Osteocyte (in vitro differentiated cells): Measurements from ENCODE around the gene RAB35. TPM values are rescaled to one million over a fixed set of nuclear protein-coding genes. Genes with fewer than 3 reads are reported as not detected.

Experiments
- DNase-seq: peaks from one replicate; pipeline ENCODE4 v3.0.0; 2021; ENCODE audit warnings: mixed read lengths; ENCODE audit not compliant: unreplicated experiment; ENCODE audit errors: extremely low spot score
- H3K27ac Mint-ChIP-seq: one replicate; pipeline ENCODE4 v1.8.0; 2021; ENCODE audit warnings: mild to moderate bottlenecking, mixed read lengths; ENCODE audit not compliant: unreplicated experiment
- H3K27me3 Mint-ChIP-seq: one replicate; pipeline ENCODE4 v1.8.0; 2021; ENCODE audit warnings: mixed read lengths; ENCODE audit not compliant: unreplicated experiment
- H3K36me3 Mint-ChIP-seq: one replicate; pipeline ENCODE4 v1.8.0; 2021; ENCODE audit warnings: mixed read lengths; ENCODE audit not compliant: unreplicated experiment
- H3K4me1 Mint-ChIP-seq: one replicate; pipeline ENCODE4 v1.8.0; 2021; ENCODE audit warnings: mixed read lengths; ENCODE audit not compliant: unreplicated experiment
- H3K4me3 Mint-ChIP-seq: one replicate; pipeline ENCODE4 v1.8.0; 2021; ENCODE audit warnings: mild to moderate bottlenecking, moderate library complexity, mixed read lengths; ENCODE audit not compliant: unreplicated experiment
- H3K9me3 Mint-ChIP-seq: one replicate; pipeline ENCODE4 v1.8.0; 2021; ENCODE audit warnings: mixed read lengths; ENCODE audit not compliant: unreplicated experiment
- total RNA-seq: library from RNA; stranded (reverse); gene quantifications from 2 replicates; pipeline ENCODE4 v1.2.1, GENCODE V29; 2021
- TF ChIP-seq, protein P1 (sequence below): fragments of 200-600 bp; sonication (generic); IDR thresholded peaks from 2 replicates; pipeline ENCODE4 v1.5.0; 2021; ENCODE audit warnings: antibody characterized with exemption, mild to moderate bottlenecking, moderate library complexity

Gene RAB35
- total RNA-seq, 1 donor from 2014 or later = 47.1 TPM

DNA sequence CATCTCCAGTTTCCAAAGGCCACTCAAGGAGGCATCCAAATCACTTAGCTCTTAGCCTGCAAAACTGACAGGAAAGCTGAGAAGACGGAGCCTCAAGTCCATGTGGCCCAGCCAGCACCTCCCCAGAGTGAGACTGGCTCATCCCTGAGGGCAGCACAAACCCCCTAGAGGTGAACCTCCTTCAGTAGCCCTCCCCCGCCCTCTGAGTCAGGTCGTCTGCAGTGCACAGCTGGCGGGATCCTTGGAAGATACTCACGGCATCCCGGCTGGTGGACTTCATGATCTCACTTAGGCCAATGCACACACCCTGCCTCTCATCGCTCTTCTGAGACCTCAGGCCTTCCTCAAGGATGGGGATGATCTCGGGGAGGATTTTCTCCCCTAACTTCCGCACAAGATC, 24.1 kb upstream of the RAB35 start:
- DNase-seq = no peak
- Mint-ChIP-seq H3K27me3 (no peaks in the 10 kb centered on the region), H3K4me3 (no peak overlapping the region), H3K4me1 (no peaks in the 10 kb centered on the region), H3K27ac (no peak overlapping the region), H3K36me3 (peaks cover 48% of the 10 kb centered on the region), H3K9me3 (no peaks in the 10 kb centered on the region)
- TF ChIP-seq, protein P1, sequence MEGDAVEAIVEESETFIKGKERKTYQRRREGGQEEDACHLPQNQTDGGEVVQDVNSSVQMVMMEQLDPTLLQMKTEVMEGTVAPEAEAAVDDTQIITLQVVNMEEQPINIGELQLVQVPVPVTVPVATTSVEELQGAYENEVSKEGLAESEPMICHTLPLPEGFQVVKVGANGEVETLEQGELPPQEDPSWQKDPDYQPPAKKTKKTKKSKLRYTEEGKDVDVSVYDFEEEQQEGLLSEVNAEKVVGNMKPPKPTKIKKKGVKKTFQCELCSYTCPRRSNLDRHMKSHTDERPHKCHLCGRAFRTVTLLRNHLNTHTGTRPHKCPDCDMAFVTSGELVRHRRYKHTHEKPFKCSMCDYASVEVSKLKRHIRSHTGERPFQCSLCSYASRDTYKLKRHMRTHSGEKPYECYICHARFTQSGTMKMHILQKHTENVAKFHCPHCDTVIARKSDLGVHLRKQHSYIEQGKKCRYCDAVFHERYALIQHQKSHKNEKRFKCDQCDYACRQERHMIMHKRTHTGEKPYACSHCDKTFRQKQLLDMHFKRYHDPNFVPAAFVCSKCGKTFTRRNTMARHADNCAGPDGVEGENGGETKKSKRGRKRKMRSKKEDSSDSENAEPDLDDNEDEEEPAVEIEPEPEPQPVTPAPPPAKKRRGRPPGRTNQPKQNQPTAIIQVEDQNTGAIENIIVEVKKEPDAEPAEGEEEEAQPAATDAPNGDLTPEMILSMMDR = no peak

DNA sequence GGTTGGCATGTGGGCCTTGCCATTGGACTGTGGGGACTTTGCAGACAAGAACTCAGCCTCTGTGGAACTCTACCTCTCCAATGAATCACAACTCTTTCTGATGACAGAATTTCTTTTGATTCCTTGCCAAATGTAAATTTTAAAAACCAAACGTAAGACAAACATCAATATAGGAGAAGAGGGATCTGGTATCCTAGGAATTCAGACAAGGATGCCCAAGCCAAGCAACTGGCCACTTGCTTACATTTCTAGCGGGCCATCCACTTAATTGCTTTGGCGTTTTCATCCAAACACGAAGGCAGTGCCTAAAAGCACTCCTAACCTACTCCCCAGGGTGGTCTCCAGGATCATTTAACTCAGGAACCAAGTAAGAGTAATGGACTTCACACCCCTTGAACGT, 23.4 kb upstream of the RAB35 start:
- no peak overlapping the region for H3K27ac Mint-ChIP-seq
- TF ChIP-seq, protein P1 = no peak

DNA sequence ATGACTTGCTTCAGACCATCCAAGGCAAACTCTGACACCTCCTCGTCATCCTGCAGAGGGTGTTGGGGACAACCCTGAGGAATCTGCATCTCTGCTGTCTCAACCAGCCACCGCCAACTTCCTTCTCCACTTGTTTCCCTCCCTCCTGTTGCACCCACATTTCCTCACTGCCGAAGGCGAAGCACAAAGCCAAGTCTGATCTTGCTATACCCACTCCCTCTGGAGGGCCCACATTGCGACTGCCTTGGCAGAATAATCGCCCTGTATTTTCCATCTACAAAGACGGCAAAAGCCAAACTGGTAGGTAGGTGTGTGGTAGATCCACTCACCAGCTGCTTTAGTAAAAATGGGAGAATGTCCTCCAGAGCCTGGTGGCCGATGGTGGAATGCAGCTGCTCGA, 21.8 kb upstream of the RAB35 start:
- Mint-ChIP-seq H3K27me3 (no peaks in the 10 kb centered on the region), H3K27ac (no peak overlapping the region), H3K4me3 (no peak overlapping the region), H3K4me1 (no peaks in the 10 kb centered on the region), H3K36me3 (peaks cover 48% of the 10 kb centered on the region), H3K9me3 (no peaks in the 10 kb centered on the region)
- DNase-seq = no peak
- TF ChIP-seq, protein P1 = no peak

More for the DNA sequence above, 23.4 kb upstream of the RAB35 start:
- Mint-ChIP-seq H3K27me3 (no peaks in the 10 kb centered on the region), H3K4me3 (no peak overlapping the region), H3K9me3 (no peaks in the 10 kb centered on the region), H3K4me1 (no peaks in the 10 kb centered on the region), H3K36me3 (peaks cover 50% of the 10 kb centered on the region)
- DNase-seq = no peak

DNA sequence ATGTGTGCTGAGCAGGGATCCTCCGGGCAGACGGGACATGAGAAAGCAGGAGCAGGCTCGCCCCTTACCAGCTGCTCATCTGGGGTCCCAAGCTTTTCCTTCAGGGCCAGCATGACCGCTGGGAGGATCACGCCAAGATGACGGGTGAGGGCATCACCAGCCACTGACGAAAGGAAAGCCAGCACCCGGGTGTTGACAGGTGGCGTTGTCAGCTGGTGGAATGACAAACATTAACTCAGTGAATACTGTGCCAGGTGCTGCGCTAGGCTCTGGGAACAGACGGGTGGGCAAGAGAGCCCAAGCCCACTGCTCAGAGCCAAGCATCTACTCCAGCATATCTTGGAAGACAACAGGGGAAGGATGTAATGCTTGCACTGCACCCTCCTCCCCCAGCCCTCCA, 21.3 kb upstream of the RAB35 start:
- Mint-ChIP-seq H3K4me1 (no peaks in the 10 kb centered on the region), H3K9me3 (no peaks in the 10 kb centered on the region)

DNA sequence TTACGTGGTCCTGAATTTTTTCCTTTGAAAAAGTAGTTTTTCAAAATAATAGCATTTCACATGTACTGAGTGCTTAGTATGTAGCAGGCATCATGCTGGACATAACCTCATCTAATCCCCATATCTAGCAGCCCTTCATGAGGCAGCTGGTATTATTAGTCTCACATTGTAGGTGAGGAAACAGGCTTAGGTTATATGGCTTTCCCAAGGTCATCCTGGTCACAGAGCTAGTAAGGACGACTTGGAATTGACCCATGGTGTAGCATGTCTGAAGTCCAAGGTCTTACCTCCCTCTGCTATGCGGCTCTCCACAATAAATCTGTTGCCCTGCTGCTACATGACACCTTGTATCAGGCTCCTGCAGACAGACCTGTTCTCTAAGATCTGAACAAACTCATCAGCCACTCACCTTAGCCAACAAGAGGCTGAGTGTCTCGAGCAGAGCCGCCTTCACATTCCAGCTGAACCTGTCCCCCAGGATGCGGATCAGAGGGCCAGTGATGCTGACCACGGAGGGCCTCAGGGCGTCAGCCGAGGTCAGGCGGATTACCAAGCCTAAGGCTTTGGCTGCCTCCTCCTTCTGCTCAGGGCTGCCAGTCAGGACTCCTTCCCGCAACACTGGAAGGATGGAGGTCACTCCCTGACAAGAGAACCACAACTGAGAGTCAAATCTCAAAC, 19.7 kb upstream of the RAB35 start:
- no peak for DNase-seq
- no peaks in the 10 kb centered on the region for H3K4me1 Mint-ChIP-seq
- no peaks in the 10 kb centered on the region for H3K27me3 Mint-ChIP-seq
- H3K4me3 Mint-ChIP-seq = no peak overlapping the region
- peaks cover 44% of the 10 kb centered on the region for H3K36me3 Mint-ChIP-seq
- H3K27ac Mint-ChIP-seq = no peak overlapping the region
- no peaks in the 10 kb centered on the region for H3K9me3 Mint-ChIP-seq
- TF ChIP-seq, protein P1 = no peak

More for the DNA sequence above, 21.3 kb upstream of the RAB35 start:
- Mint-ChIP-seq H3K4me3 (no peak overlapping the region), H3K36me3 (peaks cover 46% of the 10 kb centered on the region), H3K27me3 (no peaks in the 10 kb centered on the region), H3K27ac (no peak overlapping the region)
- TF ChIP-seq, protein P1 = no peak
- DNase-seq = no peak
